Measurements from ENCODE around the gene TBL3.
A peak's percentile ranks its signal among the peaks of the same experiment; 100 is the strongest.

The TBL3 gene

DNA sequence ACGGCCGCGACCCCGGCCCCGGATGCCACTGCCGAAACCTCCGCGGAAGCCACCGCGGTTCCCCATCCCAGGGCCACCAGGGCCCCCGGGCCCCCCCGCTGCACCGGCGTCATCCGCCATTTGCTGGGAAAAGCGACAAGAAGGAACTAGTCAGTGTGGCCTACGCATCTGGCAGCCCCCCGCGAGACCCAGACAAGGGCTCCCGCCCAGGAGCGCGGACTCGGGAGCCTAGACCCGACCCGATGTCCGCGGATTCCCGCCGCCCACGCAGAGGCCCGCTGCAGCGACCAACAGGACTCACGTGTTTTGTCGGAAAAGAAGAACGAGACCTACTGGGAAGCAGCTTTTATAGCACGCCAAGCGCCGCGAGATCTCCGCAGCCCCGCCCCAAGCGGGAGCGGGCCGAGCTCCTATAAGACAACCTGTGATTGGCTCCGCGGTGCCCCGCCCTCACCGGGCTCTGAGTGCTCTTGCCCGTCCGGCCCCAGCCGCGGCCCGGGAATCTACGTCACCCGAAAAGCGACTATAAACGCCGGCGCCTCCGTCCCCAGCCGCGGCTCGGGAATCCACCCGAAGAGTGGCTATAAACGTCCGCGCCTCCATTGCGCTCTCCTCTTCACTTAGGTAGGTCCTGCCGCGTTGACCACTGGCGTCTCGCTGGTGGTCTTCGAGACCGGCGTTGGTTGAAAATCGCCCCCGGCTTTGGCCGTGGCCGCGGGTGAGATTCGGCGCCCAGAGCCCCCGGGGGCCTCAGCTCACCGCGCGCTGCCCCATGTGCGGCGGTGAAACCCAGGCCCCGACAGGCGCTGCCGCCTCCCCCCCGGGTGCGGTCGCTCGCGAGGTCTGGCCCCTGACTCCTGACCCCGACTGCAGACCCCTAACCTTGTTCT, 7.1 kb upstream of the TBL3 start, which contains the start of gene RPS2:
TSS of gene RPS2 (minus strand) at position 321 of the 890 bp plus-strand sequence. CDS start at position 120, 201 bp downstream.
- H3K36me3 ChIP-seq (ENCODE audit: control insufficient read depth in 2 of 2, insufficient read depth in 1 of 2, low read length in 2 of 2) = peaks cover 0 to 42% of the 10 kb centered on the region in 2 experiments; a peak in 1 of 3 replicates
- ChIA-PET POLR2A (interaction anchor here (0.5 to 2.7 kb wide), 57 partner anchors 9 to 1194 kb away, joined by 3 to 76 read pairs (median 5); partner anchors contain the start of genes E4F1, ECI1, EME2 and FAHD1), CTCF (interaction anchor here (0.6 to 1.0 kb wide), 2 partner anchors 39 to 153 kb away, joined by 3 read pairs; no protein-coding TSS in a partner anchor)
- no peaks in the 10 kb centered on the region for H3K9me3 ChIP-seq (ENCODE audit: control insufficient read depth, insufficient read depth, low read depth, low read length)
- peak within 1 kb of the TSS; percentile 94 for H3K4me3 ChIP-seq (ENCODE audit: low read depth, low read length)
- H3K27ac ChIP-seq (ENCODE audit: extremely low read depth, low read depth, low read length) = peak within 1 kb of the TSS; percentile 100
- no peaks in the 10 kb centered on the region; the same call in 1 of the 2 replicates for H3K4me1 ChIP-seq (ENCODE audit: control insufficient read depth, insufficient read depth, low read length)
- TF ChIP-seq ZNF571 (tag by site-specific recombination; IDR thresholded peaks at IDR 0.05) (no peak), SP7 (tag by site-specific recombination; IDR thresholded peaks at IDR 0.05) (peak; percentile 84), ZFP3 (tag by site-specific recombination; IDR thresholded peaks at IDR 0.05; ENCODE audit: low read depth) (no peak), ZNF791 (tag by site-specific recombination; IDR thresholded peaks at IDR 0.05) (no peak), ZNF341 (tag by site-specific recombination; IDR thresholded peaks at IDR 0.05; ENCODE audit: low read depth) (no peak), KLF1 (tag by site-specific recombination; IDR thresholded peaks at IDR 0.05) (peak; percentile 39), ZNF560 (tag by site-specific recombination; IDR thresholded peaks at IDR 0.05; ENCODE audit: borderline replicate concordance) (no peak), ZNF274 (IDR thresholded peaks at IDR 0.05; ENCODE audit: low read length) (no peak), ZNF274 (tag by site-specific recombination; IDR thresholded peaks at IDR 0.05; ENCODE audit: borderline replicate concordance) (no peak), ZNF211 (tag by site-specific recombination; IDR thresholded peaks at IDR 0.05; ENCODE audit: low read depth) (no peak), ZNF658 (tag by site-specific recombination; IDR thresholded peaks at IDR 0.05) (no peak), ZBTB17 (tag by site-specific recombination; IDR thresholded peaks at IDR 0.05) (peak; percentile 88), ZEB2 (tag by site-specific recombination; IDR thresholded peaks at IDR 0.05) (peak; percentile 95), ZNF621 (tag by site-specific recombination; IDR thresholded peaks at IDR 0.05) (no peak), ZBTB21 (tag by site-specific recombination; IDR thresholded peaks at IDR 0.05) (peak; percentile 78), ZNF121 (tag by site-specific recombination; IDR thresholded peaks at IDR 0.05) (0 out of 2 replicates have a peak, but pooled peaks have one; percentile 45), KLF16 (tag by site-specific recombination; IDR thresholded peaks at IDR 0.05) (peak; percentile 87), ZNF76 (tag by site-specific recombination; IDR thresholded peaks at IDR 0.05; ENCODE audit: borderline replicate concordance, low read depth) (peak; percentile 77; the same call in 1 of the 2 replicates), PRDM1 (tag by site-specific recombination; IDR thresholded peaks at IDR 0.05) (no peak), ZBTB7A (tag by site-specific recombination; IDR thresholded peaks at IDR 0.05; ENCODE audit: low read depth) (peak; percentile 74; the same call in 1 of the 2 replicates), ZNF510 (tag by site-specific recombination; IDR thresholded peaks at IDR 0.05; ENCODE audit: insufficient replicate concordance) (no peak), SCRT2 (tag by site-specific recombination; IDR thresholded peaks at IDR 0.05) (peak; percentile 60), ZNF324 (tag by site-specific recombination; IDR thresholded peaks at IDR 0.05) (0 out of 2 replicates have a peak, but pooled peaks have one; percentile 42)
- TF ChIP-seq, protein P1, sequence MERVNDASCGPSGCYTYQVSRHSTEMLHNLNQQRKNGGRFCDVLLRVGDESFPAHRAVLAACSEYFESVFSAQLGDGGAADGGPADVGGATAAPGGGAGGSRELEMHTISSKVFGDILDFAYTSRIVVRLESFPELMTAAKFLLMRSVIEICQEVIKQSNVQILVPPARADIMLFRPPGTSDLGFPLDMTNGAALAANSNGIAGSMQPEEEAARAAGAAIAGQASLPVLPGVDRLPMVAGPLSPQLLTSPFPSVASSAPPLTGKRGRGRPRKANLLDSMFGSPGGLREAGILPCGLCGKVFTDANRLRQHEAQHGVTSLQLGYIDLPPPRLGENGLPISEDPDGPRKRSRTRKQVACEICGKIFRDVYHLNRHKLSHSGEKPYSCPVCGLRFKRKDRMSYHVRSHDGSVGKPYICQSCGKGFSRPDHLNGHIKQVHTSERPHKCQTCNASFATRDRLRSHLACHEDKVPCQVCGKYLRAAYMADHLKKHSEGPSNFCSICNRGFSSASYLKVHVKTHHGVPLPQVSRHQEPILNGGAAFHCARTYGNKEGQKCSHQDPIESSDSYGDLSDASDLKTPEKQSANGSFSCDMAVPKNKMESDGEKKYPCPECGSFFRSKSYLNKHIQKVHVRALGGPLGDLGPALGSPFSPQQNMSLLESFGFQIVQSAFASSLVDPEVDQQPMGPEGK (tag by site-specific recombination; IDR thresholded peaks at IDR 0.05) = peak; percentile 70
- TF ChIP-seq, protein P2, sequence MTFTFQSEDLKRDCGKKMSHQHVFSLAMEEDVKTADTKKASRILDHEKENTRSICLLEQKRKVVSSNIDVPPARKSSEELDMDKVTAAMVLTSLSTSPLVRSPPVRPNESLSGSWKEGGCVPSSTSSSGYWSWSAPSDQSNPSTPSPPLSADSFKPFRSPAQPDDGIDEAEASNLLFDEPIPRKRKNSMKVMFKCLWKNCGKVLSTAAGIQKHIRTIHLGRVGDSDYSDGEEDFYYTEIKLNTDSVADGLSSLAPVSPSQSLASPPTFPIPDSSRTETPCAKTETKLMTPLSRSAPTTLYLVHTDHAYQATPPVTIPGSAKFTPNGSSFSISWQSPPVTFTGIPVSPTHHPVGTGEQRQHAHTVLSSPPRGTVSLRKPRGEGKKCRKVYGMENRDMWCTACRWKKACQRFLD (tag by site-specific recombination; IDR thresholded peaks at IDR 0.05) = no peak
- TF ChIP-seq, protein P3, sequence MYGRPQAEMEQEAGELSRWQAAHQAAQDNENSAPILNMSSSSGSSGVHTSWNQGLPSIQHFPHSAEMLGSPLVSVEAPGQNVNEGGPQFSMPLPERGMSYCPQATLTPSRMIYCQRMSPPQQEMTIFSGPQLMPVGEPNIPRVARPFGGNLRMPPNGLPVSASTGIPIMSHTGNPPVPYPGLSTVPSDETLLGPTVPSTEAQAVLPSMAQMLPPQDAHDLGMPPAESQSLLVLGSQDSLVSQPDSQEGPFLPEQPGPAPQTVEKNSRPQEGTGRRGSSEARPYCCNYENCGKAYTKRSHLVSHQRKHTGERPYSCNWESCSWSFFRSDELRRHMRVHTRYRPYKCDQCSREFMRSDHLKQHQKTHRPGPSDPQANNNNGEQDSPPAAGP (tag by site-specific recombination; IDR thresholded peaks at IDR 0.05) = peak; percentile 67; the same call in 1 of the 2 replicates
- TF ChIP-seq, protein P4, sequence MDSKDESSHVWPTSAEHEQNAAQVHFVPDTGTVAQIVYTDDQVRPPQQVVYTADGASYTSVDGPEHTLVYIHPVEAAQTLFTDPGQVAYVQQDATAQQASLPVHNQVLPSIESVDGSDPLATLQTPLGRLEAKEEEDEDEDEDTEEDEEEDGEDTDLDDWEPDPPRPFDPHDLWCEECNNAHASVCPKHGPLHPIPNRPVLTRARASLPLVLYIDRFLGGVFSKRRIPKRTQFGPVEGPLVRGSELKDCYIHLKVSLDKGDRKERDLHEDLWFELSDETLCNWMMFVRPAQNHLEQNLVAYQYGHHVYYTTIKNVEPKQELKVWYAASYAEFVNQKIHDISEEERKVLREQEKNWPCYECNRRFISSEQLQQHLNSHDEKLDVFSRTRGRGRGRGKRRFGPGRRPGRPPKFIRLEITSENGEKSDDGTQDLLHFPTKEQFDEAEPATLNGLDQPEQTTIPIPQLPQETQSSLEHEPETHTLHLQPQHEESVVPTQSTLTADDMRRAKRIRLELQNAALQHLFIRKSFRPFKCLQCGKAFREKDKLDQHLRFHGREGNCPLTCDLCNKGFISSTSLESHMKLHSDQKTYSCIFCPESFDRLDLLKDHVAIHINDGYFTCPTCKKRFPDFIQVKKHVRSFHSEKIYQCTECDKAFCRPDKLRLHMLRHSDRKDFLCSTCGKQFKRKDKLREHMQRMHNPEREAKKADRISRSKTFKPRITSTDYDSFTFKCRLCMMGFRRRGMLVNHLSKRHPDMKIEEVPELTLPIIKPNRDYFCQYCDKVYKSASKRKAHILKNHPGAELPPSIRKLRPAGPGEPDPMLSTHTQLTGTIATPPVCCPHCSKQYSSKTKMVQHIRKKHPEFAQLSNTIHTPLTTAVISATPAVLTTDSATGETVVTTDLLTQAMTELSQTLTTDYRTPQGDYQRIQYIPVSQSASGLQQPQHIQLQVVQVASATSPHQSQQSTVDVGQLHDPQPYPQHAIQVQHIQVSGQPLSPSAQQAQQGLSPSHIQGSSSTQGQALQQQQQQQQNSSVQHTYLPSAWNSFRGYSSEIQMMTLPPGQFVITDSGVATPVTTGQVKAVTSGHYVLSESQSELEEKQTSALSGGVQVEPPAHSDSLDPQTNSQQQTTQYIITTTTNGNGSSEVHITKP (tag by site-specific recombination; IDR thresholded peaks at IDR 0.05) = 0 out of 2 replicates have a peak, but pooled peaks have one; percentile 9
- TF ChIP-seq, protein P5, sequence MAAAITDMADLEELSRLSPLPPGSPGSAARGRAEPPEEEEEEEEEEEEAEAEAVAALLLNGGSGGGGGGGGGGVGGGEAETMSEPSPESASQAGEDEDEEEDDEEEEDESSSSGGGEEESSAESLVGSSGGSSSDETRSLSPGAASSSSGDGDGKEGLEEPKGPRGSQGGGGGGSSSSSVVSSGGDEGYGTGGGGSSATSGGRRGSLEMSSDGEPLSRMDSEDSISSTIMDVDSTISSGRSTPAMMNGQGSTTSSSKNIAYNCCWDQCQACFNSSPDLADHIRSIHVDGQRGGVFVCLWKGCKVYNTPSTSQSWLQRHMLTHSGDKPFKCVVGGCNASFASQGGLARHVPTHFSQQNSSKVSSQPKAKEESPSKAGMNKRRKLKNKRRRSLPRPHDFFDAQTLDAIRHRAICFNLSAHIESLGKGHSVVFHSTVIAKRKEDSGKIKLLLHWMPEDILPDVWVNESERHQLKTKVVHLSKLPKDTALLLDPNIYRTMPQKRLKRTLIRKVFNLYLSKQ (tag by site-specific recombination; IDR thresholded peaks at IDR 0.05; ENCODE audit: borderline replicate concordance) = no peak

All from HEK293 (cell line).